ENCODE measurements around the gene MIA.
A peak's percentile ranks its signal among the peaks of the same experiment; 100 is the strongest.

Gene MIA

DNA sequence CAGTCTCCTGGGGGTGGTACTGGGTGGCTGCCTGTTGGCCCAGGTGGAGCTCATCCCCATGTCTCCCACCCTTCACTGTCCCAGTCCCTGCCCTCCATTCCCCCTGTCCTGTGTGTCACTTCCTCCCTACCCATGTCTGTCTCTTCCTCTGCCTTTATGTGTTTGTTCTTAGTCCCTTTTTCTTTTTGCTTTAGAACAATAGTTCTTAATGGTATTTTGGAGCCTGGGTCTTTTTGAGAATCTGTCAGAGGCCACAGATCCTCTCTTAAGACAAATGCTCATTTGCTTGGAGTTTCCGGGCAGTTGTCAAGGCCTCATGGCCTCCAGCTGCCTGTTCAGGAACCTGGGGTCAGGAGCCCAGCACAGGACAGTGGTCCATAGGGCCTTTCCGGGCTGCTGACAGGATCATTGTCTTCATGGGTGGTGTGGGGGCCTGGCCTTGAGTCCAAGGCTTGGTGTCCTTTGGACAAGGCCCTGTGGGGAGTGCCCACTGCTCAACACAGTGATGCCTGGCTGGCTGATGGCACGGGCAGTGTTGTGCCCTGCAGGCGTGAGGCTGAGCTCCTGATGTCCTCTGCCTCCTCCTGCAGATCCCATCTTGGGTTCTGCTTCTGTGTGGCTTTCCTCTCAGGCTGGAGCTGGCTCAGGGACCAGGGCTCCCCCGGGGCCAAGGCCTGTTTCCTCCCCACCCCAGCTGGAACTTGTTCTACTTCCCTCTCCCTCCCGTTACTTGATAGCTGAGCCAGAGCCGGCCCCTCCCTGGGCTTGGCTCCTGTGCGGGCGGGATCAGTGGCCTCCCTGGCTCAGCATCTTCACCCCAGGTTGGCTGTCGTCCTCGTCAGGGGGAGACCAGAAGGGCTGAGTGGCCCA, 27.2 kb downstream of the MIA start:
- Histone ChIP-seq H3K27me3 (replicated peaks; ENCODE audit: control insufficient read depth, insufficient read depth, low read length) (no peaks in the 10 kb centered on the region), H3K4me3 (replicated peaks; ENCODE audit: low read depth, low read length) (peak overlapping the region; percentile 50), H3K36me3 (ENCODE audit: control insufficient read depth, insufficient read depth, low read length) (peaks cover 28% of the 10 kb centered on the region)
- no peak for TF ChIP-seq CTCF (IDR thresholded peaks at IDR 0.05; ENCODE audit: insufficient read depth, low read length, poor library complexity, severe bottlenecking)
- peak; percentile 26 for DNase-seq (ENCODE audit: extremely low read depth, insufficient read length)

- no peak for DNase-seq (ENCODE audit: extremely low read depth, insufficient read length)
- H3K27me3 ChIP-seq (replicated peaks; ENCODE audit: control insufficient read depth, insufficient read depth, low read length): no peaks in the 10 kb centered on the region
- peaks cover 35% of the 10 kb centered on the region for H3K36me3 ChIP-seq (ENCODE audit: control insufficient read depth, insufficient read depth, low read length)
- H3K4me3 ChIP-seq (replicated peaks; ENCODE audit: low read depth, low read length): peak overlapping the region; percentile 50
- no peak for TF ChIP-seq CTCF (IDR thresholded peaks at IDR 0.05; ENCODE audit: insufficient read depth, low read length, poor library complexity, severe bottlenecking)
Measured at GRCh38 chr19:40803170-40803856, 28.0 kb downstream of the MIA start.

DNA sequence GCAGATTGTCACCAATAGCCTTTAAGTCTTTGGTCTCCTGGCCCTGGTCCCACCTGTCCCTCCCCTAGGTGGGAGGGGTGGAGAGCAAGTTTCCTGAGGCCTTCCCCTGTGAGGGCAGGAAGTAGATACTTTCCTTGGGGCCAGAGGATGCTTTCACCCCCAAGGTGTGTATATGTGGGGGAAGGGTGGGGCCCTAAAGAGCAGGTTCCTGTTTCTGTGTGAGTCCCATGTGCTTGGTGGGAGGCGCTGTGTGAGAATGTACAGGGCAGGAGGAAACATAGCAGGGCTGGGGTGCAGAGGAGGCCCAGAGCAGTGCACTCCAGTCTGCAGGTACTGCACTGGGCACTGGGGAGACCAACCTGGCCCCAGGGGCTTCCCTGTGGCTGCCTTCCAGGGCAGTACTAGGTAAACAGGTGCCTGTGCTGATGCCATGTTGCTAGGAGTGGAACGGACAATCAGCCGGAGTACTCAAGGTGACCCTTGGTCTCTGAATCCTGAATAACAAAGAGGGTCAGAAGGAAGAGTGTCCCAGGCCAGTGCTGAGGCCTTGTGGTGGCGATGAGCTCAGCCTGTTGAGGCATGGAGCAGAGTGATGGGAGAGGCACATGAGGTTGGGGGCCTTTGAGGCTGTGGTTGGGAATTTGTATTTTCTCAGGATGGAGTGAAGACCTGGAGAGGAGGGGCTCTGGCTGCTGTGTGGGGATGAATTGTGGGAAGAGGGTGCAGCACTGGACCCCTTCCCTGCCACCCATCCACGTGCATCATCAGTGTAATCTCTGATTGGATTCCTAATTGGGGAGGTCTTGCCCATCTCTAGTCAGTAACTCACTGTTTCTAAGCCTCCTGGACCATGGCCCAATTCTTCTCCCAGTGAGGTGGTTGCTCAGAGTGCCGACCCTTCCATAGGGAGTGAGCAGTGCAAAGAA, 28.8 kb downstream of the MIA start:
- H3K4me3 ChIP-seq (replicated peaks; ENCODE audit: low read depth, low read length): peak overlapping the region; percentile 41
- H3K36me3 ChIP-seq (ENCODE audit: control insufficient read depth, insufficient read depth, low read length): peaks cover 40% of the 10 kb centered on the region
- H3K27me3 ChIP-seq (replicated peaks; ENCODE audit: control insufficient read depth, insufficient read depth, low read length): no peaks in the 10 kb centered on the region
- DNase-seq (ENCODE audit: extremely low read depth, insufficient read length): peak; percentile 71
- TF ChIP-seq CTCF (IDR thresholded peaks at IDR 0.05; ENCODE audit: insufficient read depth, low read length, poor library complexity, severe bottlenecking): no peak

DNA sequence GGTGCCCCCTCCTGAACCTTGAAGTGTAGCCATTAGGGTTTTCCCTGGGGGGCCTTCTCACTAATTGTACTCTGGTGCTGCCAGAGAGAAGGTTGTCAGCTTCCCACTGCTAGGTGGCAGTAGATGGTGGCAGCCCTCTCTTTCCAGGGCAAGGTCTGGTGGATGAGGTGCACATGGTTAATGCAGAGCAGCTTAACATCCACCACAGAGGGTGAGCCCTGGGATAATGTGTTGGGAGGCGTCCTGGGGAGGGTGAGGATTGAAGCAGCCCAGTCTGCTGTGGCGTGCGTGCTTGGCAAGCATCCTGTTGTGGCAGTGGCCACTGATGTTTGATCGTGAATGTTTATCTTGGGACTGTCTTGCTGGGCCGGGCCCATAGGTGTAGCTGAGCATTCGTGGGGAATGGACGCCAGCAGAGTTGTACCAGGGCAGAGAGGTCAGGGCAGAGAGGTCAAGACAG, 29.5 kb downstream of the MIA start:
- no peak overlapping the region for H3K4me3 ChIP-seq (replicated peaks; ENCODE audit: low read depth, low read length)
- TF ChIP-seq CTCF (IDR thresholded peaks at IDR 0.05; ENCODE audit: insufficient read depth, low read length, poor library complexity, severe bottlenecking): peak; percentile 29
- no peak for DNase-seq (ENCODE audit: extremely low read depth, insufficient read length)
- H3K36me3 ChIP-seq (ENCODE audit: control insufficient read depth, insufficient read depth, low read length): peaks cover 44% of the 10 kb centered on the region
- H3K27me3 ChIP-seq (replicated peaks; ENCODE audit: control insufficient read depth, insufficient read depth, low read length): no peaks in the 10 kb centered on the region

DNA sequence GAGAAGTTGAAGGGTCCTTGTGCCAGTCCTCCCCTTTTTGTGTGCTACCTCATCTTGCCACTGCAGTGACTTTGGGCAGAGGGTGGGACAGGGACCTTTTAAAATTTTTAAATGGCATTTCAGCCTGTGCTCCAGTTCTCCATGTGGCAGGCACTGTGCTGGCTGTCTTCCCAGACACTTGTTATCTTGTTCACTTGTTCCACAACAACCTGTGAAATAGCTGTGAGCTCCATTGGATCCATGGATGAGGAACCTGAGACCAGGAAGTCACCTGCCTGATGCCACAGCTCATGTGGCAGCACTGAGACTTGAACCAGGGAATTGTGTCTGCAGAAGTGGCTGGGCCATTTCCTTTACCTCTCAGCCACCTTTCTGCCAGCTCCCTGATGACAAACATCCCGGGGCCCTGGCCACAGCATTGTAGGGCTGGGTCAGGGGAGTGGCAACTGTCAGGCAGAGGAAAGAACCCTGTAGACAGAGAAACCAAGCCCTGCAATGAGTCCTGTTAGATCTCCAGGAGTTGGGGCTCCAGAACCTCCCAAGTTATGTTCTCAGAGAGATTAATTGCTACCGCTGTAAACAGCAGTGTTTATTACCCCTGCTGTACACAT, 30.0 kb downstream of the MIA start:
- no peak for TF ChIP-seq CTCF (IDR thresholded peaks at IDR 0.05; ENCODE audit: insufficient read depth, low read length, poor library complexity, severe bottlenecking)
- Histone ChIP-seq H3K36me3 (ENCODE audit: control insufficient read depth, insufficient read depth, low read length) (peaks cover 44% of the 10 kb centered on the region), H3K27me3 (replicated peaks; ENCODE audit: control insufficient read depth, insufficient read depth, low read length) (no peaks in the 10 kb centered on the region), H3K4me3 (replicated peaks; ENCODE audit: low read depth, low read length) (no peak overlapping the region)
- DNase-seq (ENCODE audit: extremely low read depth, insufficient read length): no peak

Data from GM06990 (cell line).